GM23338 (cell line): ENCODE results near the gene MTCL1.

ENCODE experiments used
- EZH2 ChIP-seq: fragments of 200-600 bp; sonication (generic); IDR thresholded peaks from one replicate; pipeline ENCODE4 v1.8.0; 2017; ENCODE audit warnings: antibody characterized with exemption, mild to moderate bottlenecking, low read depth; ENCODE audit not compliant: unreplicated experiment
- JUNB ChIP-seq: IDR thresholded peaks from one replicate; pipeline ENCODE4 v1.6.1; 2016; ENCODE audit warnings: antibody characterized with exemption; ENCODE audit not compliant: unreplicated experiment
- TF ChIP-seq, protein P1 (sequence below), 2 experiments: fragments of 200-600 bp in 1 of 2; sonication (generic) in 1 of 2; conservative IDR thresholded peaks; 2 replicates each; pipeline versions ENCODE4 v1.5.1 to v1.6.1; 2016 to 2017; ENCODE audit warnings: antibody characterized with exemption in 2 of 2, low read depth in 2 of 2, mild to moderate bottlenecking in 2 of 2, moderate library complexity in 1 of 2
- TF ChIP-seq, protein P2 (sequence below): IDR thresholded peaks from one replicate; pipeline ENCODE4 v1.6.1; 2018; ENCODE audit warnings: antibody characterized with exemption; ENCODE audit not compliant: unreplicated experiment
- TF ChIP-seq, protein P3 (sequence below): fragments of 250-450 bp; sonication (Bioruptor Pico); IDR thresholded peaks from 2 replicates; pipeline ENCODE4 v1.5.0; 2020; ENCODE audit warnings: mild to moderate bottlenecking, moderate library complexity

- TF ChIP-seq, protein P1, sequence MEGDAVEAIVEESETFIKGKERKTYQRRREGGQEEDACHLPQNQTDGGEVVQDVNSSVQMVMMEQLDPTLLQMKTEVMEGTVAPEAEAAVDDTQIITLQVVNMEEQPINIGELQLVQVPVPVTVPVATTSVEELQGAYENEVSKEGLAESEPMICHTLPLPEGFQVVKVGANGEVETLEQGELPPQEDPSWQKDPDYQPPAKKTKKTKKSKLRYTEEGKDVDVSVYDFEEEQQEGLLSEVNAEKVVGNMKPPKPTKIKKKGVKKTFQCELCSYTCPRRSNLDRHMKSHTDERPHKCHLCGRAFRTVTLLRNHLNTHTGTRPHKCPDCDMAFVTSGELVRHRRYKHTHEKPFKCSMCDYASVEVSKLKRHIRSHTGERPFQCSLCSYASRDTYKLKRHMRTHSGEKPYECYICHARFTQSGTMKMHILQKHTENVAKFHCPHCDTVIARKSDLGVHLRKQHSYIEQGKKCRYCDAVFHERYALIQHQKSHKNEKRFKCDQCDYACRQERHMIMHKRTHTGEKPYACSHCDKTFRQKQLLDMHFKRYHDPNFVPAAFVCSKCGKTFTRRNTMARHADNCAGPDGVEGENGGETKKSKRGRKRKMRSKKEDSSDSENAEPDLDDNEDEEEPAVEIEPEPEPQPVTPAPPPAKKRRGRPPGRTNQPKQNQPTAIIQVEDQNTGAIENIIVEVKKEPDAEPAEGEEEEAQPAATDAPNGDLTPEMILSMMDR (conservative IDR thresholded peaks at IDR 0.05; ENCODE audit: low read depth in 2 of 2), result no peak
- TF ChIP-seq JUNB (no peak), EZH2 (no peak)
- TF ChIP-seq, protein P2, sequence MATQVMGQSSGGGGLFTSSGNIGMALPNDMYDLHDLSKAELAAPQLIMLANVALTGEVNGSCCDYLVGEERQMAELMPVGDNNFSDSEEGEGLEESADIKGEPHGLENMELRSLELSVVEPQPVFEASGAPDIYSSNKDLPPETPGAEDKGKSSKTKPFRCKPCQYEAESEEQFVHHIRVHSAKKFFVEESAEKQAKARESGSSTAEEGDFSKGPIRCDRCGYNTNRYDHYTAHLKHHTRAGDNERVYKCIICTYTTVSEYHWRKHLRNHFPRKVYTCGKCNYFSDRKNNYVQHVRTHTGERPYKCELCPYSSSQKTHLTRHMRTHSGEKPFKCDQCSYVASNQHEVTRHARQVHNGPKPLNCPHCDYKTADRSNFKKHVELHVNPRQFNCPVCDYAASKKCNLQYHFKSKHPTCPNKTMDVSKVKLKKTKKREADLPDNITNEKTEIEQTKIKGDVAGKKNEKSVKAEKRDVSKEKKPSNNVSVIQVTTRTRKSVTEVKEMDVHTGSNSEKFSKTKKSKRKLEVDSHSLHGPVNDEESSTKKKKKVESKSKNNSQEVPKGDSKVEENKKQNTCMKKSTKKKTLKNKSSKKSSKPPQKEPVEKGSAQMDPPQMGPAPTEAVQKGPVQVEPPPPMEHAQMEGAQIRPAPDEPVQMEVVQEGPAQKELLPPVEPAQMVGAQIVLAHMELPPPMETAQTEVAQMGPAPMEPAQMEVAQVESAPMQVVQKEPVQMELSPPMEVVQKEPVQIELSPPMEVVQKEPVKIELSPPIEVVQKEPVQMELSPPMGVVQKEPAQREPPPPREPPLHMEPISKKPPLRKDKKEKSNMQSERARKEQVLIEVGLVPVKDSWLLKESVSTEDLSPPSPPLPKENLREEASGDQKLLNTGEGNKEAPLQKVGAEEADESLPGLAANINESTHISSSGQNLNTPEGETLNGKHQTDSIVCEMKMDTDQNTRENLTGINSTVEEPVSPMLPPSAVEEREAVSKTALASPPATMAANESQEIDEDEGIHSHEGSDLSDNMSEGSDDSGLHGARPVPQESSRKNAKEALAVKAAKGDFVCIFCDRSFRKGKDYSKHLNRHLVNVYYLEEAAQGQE, result no peak
- TF ChIP-seq, protein P3, sequence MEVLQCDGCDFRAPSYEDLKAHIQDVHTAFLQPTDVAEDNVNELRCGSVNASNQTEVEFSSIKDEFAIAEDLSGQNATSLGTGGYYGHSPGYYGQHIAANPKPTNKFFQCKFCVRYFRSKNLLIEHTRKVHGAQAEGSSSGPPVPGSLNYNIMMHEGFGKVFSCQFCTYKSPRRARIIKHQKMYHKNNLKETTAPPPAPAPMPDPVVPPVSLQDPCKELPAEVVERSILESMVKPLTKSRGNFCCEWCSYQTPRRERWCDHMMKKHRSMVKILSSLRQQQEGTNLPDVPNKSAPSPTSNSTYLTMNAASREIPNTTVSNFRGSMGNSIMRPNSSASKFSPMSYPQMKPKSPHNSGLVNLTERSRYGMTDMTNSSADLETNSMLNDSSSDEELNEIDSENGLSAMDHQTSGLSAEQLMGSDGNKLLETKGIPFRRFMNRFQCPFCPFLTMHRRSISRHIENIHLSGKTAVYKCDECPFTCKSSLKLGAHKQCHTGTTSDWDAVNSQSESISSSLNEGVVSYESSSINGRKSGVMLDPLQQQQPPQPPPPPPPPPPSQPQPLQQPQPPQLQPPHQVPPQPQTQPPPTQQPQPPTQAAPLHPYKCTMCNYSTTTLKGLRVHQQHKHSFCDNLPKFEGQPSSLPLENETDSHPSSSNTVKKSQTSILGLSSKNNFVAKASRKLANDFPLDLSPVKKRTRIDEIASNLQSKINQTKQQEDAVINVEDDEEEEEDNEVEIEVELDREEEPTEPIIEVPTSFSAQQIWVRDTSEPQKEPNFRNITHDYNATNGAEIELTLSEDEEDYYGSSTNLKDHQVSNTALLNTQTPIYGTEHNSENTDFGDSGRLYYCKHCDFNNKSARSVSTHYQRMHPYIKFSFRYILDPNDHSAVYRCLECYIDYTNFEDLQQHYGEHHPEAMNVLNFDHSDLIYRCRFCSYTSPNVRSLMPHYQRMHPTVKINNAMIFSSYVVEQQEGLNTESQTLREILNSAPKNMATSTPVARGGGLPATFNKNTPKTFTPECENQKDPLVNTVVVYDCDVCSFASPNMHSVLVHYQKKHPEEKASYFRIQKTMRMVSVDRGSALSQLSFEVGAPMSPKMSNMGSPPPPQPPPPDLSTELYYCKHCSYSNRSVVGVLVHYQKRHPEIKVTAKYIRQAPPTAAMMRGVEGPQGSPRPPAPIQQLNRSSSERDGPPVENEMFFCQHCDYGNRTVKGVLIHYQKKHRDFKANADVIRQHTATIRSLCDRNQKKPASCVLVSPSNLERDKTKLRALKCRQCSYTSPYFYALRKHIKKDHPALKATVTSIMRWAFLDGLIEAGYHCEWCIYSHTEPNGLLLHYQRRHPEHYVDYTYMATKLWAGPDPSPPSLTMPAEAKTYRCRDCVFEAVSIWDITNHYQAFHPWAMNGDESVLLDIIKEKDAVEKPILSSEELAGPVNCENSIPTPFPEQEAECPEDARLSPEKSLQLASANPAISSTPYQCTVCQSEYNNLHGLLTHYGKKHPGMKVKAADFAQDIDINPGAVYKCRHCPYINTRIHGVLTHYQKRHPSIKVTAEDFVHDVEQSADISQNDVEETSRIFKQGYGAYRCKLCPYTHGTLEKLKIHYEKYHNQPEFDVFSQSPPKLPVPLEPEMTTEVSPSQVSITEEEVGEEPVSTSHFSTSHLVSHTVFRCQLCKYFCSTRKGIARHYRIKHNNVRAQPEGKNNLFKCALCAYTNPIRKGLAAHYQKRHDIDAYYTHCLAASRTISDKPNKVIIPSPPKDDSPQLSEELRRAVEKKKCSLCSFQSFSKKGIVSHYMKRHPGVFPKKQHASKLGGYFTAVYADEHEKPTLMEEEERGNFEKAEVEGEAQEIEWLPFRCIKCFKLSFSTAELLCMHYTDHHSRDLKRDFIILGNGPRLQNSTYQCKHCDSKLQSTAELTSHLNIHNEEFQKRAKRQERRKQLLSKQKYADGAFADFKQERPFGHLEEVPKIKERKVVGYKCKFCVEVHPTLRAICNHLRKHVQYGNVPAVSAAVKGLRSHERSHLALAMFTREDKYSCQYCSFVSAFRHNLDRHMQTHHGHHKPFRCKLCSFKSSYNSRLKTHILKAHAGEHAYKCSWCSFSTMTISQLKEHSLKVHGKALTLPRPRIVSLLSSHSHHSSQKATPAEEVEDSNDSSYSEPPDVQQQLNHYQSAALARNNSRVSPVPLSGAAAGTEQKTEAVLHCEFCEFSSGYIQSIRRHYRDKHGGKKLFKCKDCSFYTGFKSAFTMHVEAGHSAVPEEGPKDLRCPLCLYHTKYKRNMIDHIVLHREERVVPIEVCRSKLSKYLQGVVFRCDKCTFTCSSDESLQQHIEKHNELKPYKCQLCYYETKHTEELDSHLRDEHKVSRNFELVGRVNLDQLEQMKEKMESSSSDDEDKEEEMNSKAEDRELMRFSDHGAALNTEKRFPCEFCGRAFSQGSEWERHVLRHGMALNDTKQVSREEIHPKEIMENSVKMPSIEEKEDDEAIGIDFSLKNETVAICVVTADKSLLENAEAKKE (CRISPR knock-in tag), result no peak
These were observed 115.7 kb downstream of the MTCL1 start for GRCh38 chr18:8821083-8821465.
